Liver (tissue), 9 donors: ENCODE data around the gene USP11. TPM values are rescaled to one million over a fixed set of nuclear protein-coding genes. Genes with fewer than 3 reads are reported as not detected.

ENCODE experiments used
- DNase-seq: peaks from one replicate; pipeline ENCODE4 v3.0.0-alpha.2; 2017; ENCODE audit warnings: low spot score
- H3K27ac ChIP-seq, 2 donors: one replicate each; pipeline ENCODE4 v1.7.0; 2013; ENCODE audit warnings: inconsistent platforms in 2 of 2, low read length in 2 of 2, control low read depth in 1 of 2, low read depth in 1 of 2, mild to moderate bottlenecking in 1 of 2
- H3K27me3 ChIP-seq, 4 donors: one replicate each; pipeline versions ENCODE4 v1.6.1 to v1.7.0; 2013; ENCODE audit warnings: low read length in 3 of 4, inconsistent platforms in 1 of 4, mild to moderate bottlenecking in 1 of 4, moderate library complexity in 1 of 4; ENCODE audit not compliant: control insufficient read depth in 4 of 4, insufficient read depth in 4 of 4
- H3K36me3 ChIP-seq, 4 donors: one replicate each; pipeline versions ENCODE4 v1.6.1 to v1.7.0; 2013; ENCODE audit warnings: low read length in 3 of 4, mild to moderate bottlenecking in 3 of 4, low read depth in 1 of 4, moderate library complexity in 1 of 4; ENCODE audit not compliant: control insufficient read depth in 4 of 4, insufficient read depth in 3 of 4
- H3K4me1 ChIP-seq, 4 donors: one replicate each; pipeline versions ENCODE4 v1.6.1 to v1.7.0; 2013; ENCODE audit warnings: low read length in 3 of 4, mild to moderate bottlenecking in 3 of 4, moderate library complexity in 1 of 4; ENCODE audit not compliant: control insufficient read depth in 4 of 4, insufficient read depth in 4 of 4
- H3K4me3 ChIP-seq, 3 donors: one replicate each; pipeline versions ENCODE4 v1.6.1 to v1.7.0; 2013; ENCODE audit warnings: low read length in 3 of 3, control low read depth in 1 of 3, low read depth in 1 of 3, mild to moderate bottlenecking in 1 of 3
- H3K9ac ChIP-seq, 2 donors: one replicate each; pipeline ENCODE4 v1.7.0; 2013; ENCODE audit warnings: low read length in 2 of 2, mild to moderate bottlenecking in 2 of 2, moderate library complexity in 2 of 2, control low read depth in 1 of 2, low read depth in 1 of 2
- H3K9me3 ChIP-seq, 4 donors: one replicate each; pipeline versions ENCODE4 v1.6.1 to v1.7.0; 2013; ENCODE audit warnings: low read length in 3 of 4; ENCODE audit not compliant: control insufficient read depth in 4 of 4
- EGR1 ChIP-seq, 2 donors: IDR thresholded peaks; 2 replicates each; pipeline ENCODE4 v1.6.1; 2016 to 2018; ENCODE audit warnings: antibody characterized with exemption in 2 of 2, low read depth in 2 of 2
- FOXA1 ChIP-seq: IDR thresholded peaks from 2 replicates; pipeline ENCODE4 v1.6.1; 2016; ENCODE audit warnings: antibody characterized with exemption
- FOXA2 ChIP-seq: IDR thresholded peaks from 2 replicates; pipeline ENCODE4 v1.6.1; 2016; ENCODE audit warnings: antibody characterized with exemption
- GABPA ChIP-seq, 2 donors: IDR thresholded peaks in 1 of 2; conservative IDR thresholded peaks in 1 of 2; 2 replicates each; pipeline ENCODE4 v1.6.1; 2016; ENCODE audit warnings: antibody characterized with exemption in 2 of 2, mild to moderate bottlenecking in 1 of 2, moderate library complexity in 1 of 2
- HNF4A ChIP-seq, 2 donors: conservative IDR thresholded peaks; 2 replicates each; pipeline ENCODE4 v1.6.1; 2016; ENCODE audit warnings: antibody characterized with exemption in 2 of 2, mild to moderate bottlenecking in 2 of 2
- HNF4G ChIP-seq: IDR thresholded peaks from 2 replicates; pipeline ENCODE4 v1.6.1; 2016; ENCODE audit warnings: antibody characterized with exemption
- JUND ChIP-seq, 2 donors: IDR thresholded peaks; 2 replicates each; pipeline ENCODE4 v1.6.1; 2016; ENCODE audit warnings: antibody characterized with exemption in 2 of 2
- NR2F2 ChIP-seq: IDR thresholded peaks from 2 replicates; pipeline ENCODE4 v1.6.1; 2016; ENCODE audit warnings: antibody characterized with exemption
- RAD21 ChIP-seq, 2 donors: IDR thresholded peaks; 2 replicates each; pipeline ENCODE4 v1.6.1; 2016; ENCODE audit warnings: antibody characterized with exemption in 2 of 2, mild to moderate bottlenecking in 2 of 2
- RXRA ChIP-seq, 2 donors: IDR thresholded peaks; 2 replicates each; pipeline ENCODE4 v1.6.1; 2017 to 2018; ENCODE audit warnings: antibody characterized with exemption in 2 of 2, mild to moderate bottlenecking in 1 of 2
- SP1 ChIP-seq: IDR thresholded peaks from 2 replicates; pipeline ENCODE4 v1.6.1; 2018; ENCODE audit warnings: antibody characterized with exemption, mild to moderate bottlenecking
- TAF1 ChIP-seq: conservative IDR thresholded peaks from 2 replicates; pipeline ENCODE4 v1.6.1; 2016; ENCODE audit warnings: antibody characterized with exemption, mild to moderate bottlenecking
- YY1 ChIP-seq: IDR thresholded peaks from 2 replicates; pipeline ENCODE4 v1.6.1; 2016; ENCODE audit warnings: antibody characterized with exemption, mild to moderate bottlenecking
- WGBS: extraction: QIAGEN DNeasy Blood & Tissue Kit; methylation state at CpG from one replicate; pipeline ENCODE4 v1.1.7; 2013; 5-methylcytosine and 5-hydroxymethylcytosine counted together
- polyA plus RNA-seq, 2 donors: library from polyadenylated mRNA; stranded (reverse) in 1 of 2; unstranded in 1 of 2; fragments of 200-250 nt in 1 of 2; fragments of >200 nt in 1 of 2; fragmentation: Nextera tagmentation in 1 of 2; extraction: Ambion mirVana in 1 of 2; gene quantifications; one replicate each; pipeline versions ENCODE4 v1.2.1 to v1.2.3, GENCODE V29; 2013 to 2015
- total RNA-seq, 2 donors: library from RNA; depleted of rRNA; stranded (reverse); fragments of >200 nt; gene quantifications; one replicate each; pipeline ENCODE4 v1.2.3, GENCODE V29; 2014
- TF ChIP-seq, protein P1 (sequence below): fragments of 150-350 bp; IDR thresholded peaks from 2 replicates; pipeline ENCODE4 v1.5.1; 2017; ENCODE audit warnings: improper control_type of control experiment, low read depth, low read length; ENCODE audit not compliant: missing input control
- TF ChIP-seq, protein P2 (sequence below): IDR thresholded peaks from 2 replicates; pipeline ENCODE4 v1.6.1; 2016; ENCODE audit warnings: antibody characterized with exemption
- TF ChIP-seq, protein P3 (sequence below): IDR thresholded peaks from 2 replicates; pipeline ENCODE4 v1.6.1; 2016; ENCODE audit warnings: antibody characterized with exemption, mild to moderate bottlenecking
- TF ChIP-seq, protein P4 (sequence below): IDR thresholded peaks from 2 replicates; pipeline ENCODE4 v1.6.1; 2016; ENCODE audit warnings: antibody characterized with exemption
- TF ChIP-seq, protein P5 (sequence below): IDR thresholded peaks from 2 replicates; pipeline ENCODE4 v1.6.1; 2016; ENCODE audit warnings: antibody characterized with exemption
- donor health status: healthy.
- donor health status: healthy.
- donor health status: healthy.
- donor health status: healthy.
- donor health status: healthy.

USP11 gene
- total and polyA plus RNA-seq, 4 donors, result 9.6 to 24.3 (median 11.1) TPM

- no peak for TF ChIP-seq SP1
- TF ChIP-seq JUND (IDR thresholded peaks at IDR 0.05), result no peak
- TF ChIP-seq RXRA (IDR thresholded peaks at IDR 0.05), result no peak
- TF ChIP-seq, protein P1, sequence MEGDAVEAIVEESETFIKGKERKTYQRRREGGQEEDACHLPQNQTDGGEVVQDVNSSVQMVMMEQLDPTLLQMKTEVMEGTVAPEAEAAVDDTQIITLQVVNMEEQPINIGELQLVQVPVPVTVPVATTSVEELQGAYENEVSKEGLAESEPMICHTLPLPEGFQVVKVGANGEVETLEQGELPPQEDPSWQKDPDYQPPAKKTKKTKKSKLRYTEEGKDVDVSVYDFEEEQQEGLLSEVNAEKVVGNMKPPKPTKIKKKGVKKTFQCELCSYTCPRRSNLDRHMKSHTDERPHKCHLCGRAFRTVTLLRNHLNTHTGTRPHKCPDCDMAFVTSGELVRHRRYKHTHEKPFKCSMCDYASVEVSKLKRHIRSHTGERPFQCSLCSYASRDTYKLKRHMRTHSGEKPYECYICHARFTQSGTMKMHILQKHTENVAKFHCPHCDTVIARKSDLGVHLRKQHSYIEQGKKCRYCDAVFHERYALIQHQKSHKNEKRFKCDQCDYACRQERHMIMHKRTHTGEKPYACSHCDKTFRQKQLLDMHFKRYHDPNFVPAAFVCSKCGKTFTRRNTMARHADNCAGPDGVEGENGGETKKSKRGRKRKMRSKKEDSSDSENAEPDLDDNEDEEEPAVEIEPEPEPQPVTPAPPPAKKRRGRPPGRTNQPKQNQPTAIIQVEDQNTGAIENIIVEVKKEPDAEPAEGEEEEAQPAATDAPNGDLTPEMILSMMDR, result no peak
- TF ChIP-seq HNF4G, result no peak
- TF ChIP-seq EGR1 (IDR thresholded peaks at IDR 0.05; ENCODE audit: low read depth in 2 of 2), result no peak
- no peak for TF ChIP-seq FOXA2
- TF ChIP-seq HNF4A (conservative IDR thresholded peaks at IDR 0.05), result no peak
- TF ChIP-seq, protein P2, sequence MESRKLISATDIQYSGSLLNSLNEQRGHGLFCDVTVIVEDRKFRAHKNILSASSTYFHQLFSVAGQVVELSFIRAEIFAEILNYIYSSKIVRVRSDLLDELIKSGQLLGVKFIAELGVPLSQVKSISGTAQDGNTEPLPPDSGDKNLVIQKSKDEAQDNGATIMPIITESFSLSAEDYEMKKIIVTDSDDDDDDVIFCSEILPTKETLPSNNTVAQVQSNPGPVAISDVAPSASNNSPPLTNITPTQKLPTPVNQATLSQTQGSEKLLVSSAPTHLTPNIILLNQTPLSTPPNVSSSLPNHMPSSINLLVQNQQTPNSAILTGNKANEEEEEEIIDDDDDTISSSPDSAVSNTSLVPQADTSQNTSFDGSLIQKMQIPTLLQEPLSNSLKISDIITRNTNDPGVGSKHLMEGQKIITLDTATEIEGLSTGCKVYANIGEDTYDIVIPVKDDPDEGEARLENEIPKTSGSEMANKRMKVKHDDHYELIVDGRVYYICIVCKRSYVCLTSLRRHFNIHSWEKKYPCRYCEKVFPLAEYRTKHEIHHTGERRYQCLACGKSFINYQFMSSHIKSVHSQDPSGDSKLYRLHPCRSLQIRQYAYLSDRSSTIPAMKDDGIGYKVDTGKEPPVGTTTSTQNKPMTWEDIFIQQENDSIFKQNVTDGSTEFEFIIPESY, result no peak
- TF ChIP-seq, protein P3, sequence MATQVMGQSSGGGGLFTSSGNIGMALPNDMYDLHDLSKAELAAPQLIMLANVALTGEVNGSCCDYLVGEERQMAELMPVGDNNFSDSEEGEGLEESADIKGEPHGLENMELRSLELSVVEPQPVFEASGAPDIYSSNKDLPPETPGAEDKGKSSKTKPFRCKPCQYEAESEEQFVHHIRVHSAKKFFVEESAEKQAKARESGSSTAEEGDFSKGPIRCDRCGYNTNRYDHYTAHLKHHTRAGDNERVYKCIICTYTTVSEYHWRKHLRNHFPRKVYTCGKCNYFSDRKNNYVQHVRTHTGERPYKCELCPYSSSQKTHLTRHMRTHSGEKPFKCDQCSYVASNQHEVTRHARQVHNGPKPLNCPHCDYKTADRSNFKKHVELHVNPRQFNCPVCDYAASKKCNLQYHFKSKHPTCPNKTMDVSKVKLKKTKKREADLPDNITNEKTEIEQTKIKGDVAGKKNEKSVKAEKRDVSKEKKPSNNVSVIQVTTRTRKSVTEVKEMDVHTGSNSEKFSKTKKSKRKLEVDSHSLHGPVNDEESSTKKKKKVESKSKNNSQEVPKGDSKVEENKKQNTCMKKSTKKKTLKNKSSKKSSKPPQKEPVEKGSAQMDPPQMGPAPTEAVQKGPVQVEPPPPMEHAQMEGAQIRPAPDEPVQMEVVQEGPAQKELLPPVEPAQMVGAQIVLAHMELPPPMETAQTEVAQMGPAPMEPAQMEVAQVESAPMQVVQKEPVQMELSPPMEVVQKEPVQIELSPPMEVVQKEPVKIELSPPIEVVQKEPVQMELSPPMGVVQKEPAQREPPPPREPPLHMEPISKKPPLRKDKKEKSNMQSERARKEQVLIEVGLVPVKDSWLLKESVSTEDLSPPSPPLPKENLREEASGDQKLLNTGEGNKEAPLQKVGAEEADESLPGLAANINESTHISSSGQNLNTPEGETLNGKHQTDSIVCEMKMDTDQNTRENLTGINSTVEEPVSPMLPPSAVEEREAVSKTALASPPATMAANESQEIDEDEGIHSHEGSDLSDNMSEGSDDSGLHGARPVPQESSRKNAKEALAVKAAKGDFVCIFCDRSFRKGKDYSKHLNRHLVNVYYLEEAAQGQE, result no peak
- no peak for TF ChIP-seq NR2F2
- TF ChIP-seq TAF1, result no peak
- no peak for TF ChIP-seq FOXA1
- TF ChIP-seq YY1, result no peak
- TF ChIP-seq, protein P4, sequence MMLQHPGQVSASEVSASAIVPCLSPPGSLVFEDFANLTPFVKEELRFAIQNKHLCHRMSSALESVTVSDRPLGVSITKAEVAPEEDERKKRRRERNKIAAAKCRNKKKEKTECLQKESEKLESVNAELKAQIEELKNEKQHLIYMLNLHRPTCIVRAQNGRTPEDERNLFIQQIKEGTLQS, result no peak
- TF ChIP-seq RAD21 (IDR thresholded peaks at IDR 0.05), result no peak
- TF ChIP-seq, protein P5, sequence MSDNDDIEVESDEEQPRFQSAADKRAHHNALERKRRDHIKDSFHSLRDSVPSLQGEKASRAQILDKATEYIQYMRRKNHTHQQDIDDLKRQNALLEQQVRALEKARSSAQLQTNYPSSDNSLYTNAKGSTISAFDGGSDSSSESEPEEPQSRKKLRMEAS, result no peak
- no peak for TF ChIP-seq GABPA (IDR thresholded peaks at IDR 0.05 in 1 of 2, conservative IDR thresholded peaks at IDR 0.05 in 1 of 2)
- Histone ChIP-seq H3K4me1 (no peaks in the 10 kb centered on the region), H3K9ac (no peak overlapping the region), H3K9me3 (peaks cover 0 to 4% (median 0%) of the 10 kb centered on the region in 4 donors), H3K27ac (no peak overlapping the region), H3K36me3 (peaks cover 0 to 30% (median 10%) of the 10 kb centered on the region in 4 donors), H3K27me3 (peaks cover 0 to 2% (median 0%) of the 10 kb centered on the region in 4 donors), H3K4me3 (no peak overlapping the region)
- 97% methylated on average over 7 of the region's 7 CpGs for WGBS
- no peak for DNase-seq
Observed at GRCh38 chrX:47240619-47241018, 7.8 kb downstream of the USP11 start.
